Fibroblast of lung (primary cell): ENCODE results near the gene MGAT3. TPM values are rescaled to one million over a fixed set of nuclear protein-coding genes. Genes with fewer than 3 reads are reported as not detected.

Source experiments
- DNase-seq, 2 donors: peaks; one replicate each; pipeline versions ENCODE4 v3.0.0 to v3.0.0-alpha.2; 2010; ENCODE audit warnings: low read depth in 2 of 2
- H2AFZ ChIP-seq: 2 replicates; pipeline ENCODE4 v1.5.1; 2012; ENCODE audit warnings: low read length, control low read depth, inconsistent platforms
- H3K27ac ChIP-seq: 2 replicates; pipeline ENCODE4 v1.5.1; 2011; ENCODE audit warnings: low read length, control low read depth; ENCODE audit not compliant: insufficient read depth
- H3K27me3 ChIP-seq: 2 replicates; pipeline ENCODE4 v1.5.1; 2011; ENCODE audit warnings: mild to moderate bottlenecking, low read length; ENCODE audit not compliant: control insufficient read depth, insufficient read depth
- H3K36me3 ChIP-seq: 2 replicates; pipeline ENCODE4 v1.5.1; 2011; ENCODE audit warnings: low read length; ENCODE audit not compliant: control insufficient read depth, insufficient read depth
- H3K4me1 ChIP-seq: 2 replicates; pipeline ENCODE4 v1.5.1; 2011; ENCODE audit warnings: low read length; ENCODE audit not compliant: control insufficient read depth, insufficient read depth; ENCODE audit errors: extremely low read depth
- H3K4me2 ChIP-seq: 2 replicates; pipeline ENCODE4 v1.5.1; 2011; ENCODE audit warnings: low read length, control low read depth; ENCODE audit not compliant: insufficient read depth; ENCODE audit errors: extremely low read depth
- H3K4me3 ChIP-seq, 4 experiments: fragments of 200-600 bp in 1 of 4; sonication (generic) in 1 of 4; replicated peaks in 1 of 4; 2 replicates each; pipeline ENCODE4 v1.5.1; 2011 to 2016; ENCODE audit warnings: low read length in 4 of 4, low read depth in 3 of 4, mild to moderate bottlenecking in 3 of 4, control low read depth in 2 of 4, inconsistent platforms in 1 of 4, mixed read lengths in 1 of 4; ENCODE audit not compliant: insufficient read depth in 1 of 4; ENCODE audit errors: control extremely low read depth in 1 of 4
- H3K79me2 ChIP-seq: 2 replicates; pipeline ENCODE4 v1.5.1; 2012; ENCODE audit warnings: mild to moderate bottlenecking, low read length, inconsistent platforms; ENCODE audit not compliant: control insufficient read depth, insufficient read depth
- H3K9ac ChIP-seq: 2 replicates; pipeline ENCODE4 v1.5.1; 2011; ENCODE audit warnings: mild to moderate bottlenecking, low read length, control low read depth; ENCODE audit not compliant: insufficient read depth
- H3K9me3 ChIP-seq: 2 replicates; pipeline ENCODE4 v1.5.1; 2012; ENCODE audit warnings: low read depth, low read length; ENCODE audit not compliant: control insufficient read depth, insufficient read depth
- H4K20me1 ChIP-seq: 2 replicates; pipeline ENCODE4 v1.5.1; 2011; ENCODE audit warnings: low read length; ENCODE audit not compliant: control insufficient read depth, insufficient read depth; ENCODE audit errors: extremely low read depth
- CTCF ChIP-seq, 2 donors: IDR thresholded peaks in 1 of 2; conservative IDR thresholded peaks in 1 of 2; 1 replicate in 1 of 2; 2 replicates in 1 of 2; pipeline ENCODE4 v1.5.1; 2011 to 2012; ENCODE audit warnings: low read length in 2 of 2, control low read depth in 1 of 2, inconsistent platforms in 1 of 2, low read depth in 1 of 2, mild to moderate bottlenecking in 1 of 2
- EZH2 ChIP-seq: IDR thresholded peaks from 2 replicates; pipeline ENCODE4 v1.5.1; 2012; ENCODE audit warnings: low read length, control low read depth, mild to moderate bottlenecking; ENCODE audit errors: missing control alignments
- polyA plus RNA-seq, 2 donors: library from polyadenylated mRNA; depleted of rRNA in 1 of 2; stranded (reverse) in 1 of 2; unstranded in 1 of 2; fragments of >200 nt; gene quantifications; 2 replicates each; pipeline ENCODE4 v1.2.1, GENCODE V29; 2011 to 2012; ENCODE audit warnings: missing spikeins in 1 of 2
- total RNA-seq: library from RNA; depleted of rRNA; stranded (reverse); fragments of >200 nt; gene quantifications from 2 replicates; pipeline ENCODE4 v1.2.1, GENCODE V29; 2014

MGAT3 gene
- total and polyA plus RNA-seq, 2 donors (not counting 1 experiment from before 2014, with no cell fraction given), result 0.09 TPM; not detected in 1

DNA sequence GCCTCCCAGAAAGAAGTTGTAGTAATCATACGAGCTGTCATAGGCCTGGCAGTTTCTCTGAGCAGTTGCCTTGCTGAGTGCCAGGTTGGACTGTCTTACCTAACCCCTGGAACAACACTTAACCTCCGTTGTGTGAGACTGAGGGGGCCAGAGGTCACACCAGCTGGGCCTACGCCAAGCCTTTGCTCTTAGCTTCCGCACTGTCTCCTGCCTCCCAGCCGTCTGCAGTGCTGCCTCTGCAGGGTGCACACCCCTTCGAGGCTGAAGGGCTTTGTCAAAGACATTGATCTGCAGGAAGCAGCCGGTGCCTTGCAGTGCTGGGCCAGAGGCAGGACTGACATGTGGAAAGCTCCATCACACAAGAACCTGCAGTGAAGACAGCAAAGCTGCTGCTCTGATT is 40.5 kb upstream of the MGAT3 start:
- Histone ChIP-seq H3K27ac (no peak overlapping the region), H3K79me2 (no peaks in the 10 kb centered on the region), H3K9ac (no peak overlapping the region), H2AFZ (no peak overlapping the region), H4K20me1 (peaks cover 2% of the 10 kb centered on the region), H3K4me1 (peaks cover 2% of the 10 kb centered on the region), H3K4me3 (no peak overlapping the region), H3K4me2 (no peak overlapping the region), H3K9me3 (no peaks in the 10 kb centered on the region), H3K36me3 (peaks cover 18% of the 10 kb centered on the region), H3K27me3 (no peaks in the 10 kb centered on the region)
- no peak for DNase-seq
- TF ChIP-seq CTCF (conservative IDR thresholded peaks at IDR 0.05 in 1 of 2, IDR thresholded peaks at IDR 0.05 in 1 of 2; ENCODE audit: low read depth in 1 of 2, low read length in 2 of 2), result no peak
- TF ChIP-seq EZH2, result no peak

GRCh38 chr22:39417641-39418040 is 39.2 kb upstream of the MGAT3 start:
- Histone ChIP-seq H3K9me3 (no peaks in the 10 kb centered on the region), H3K4me1 (no peaks in the 10 kb centered on the region), H4K20me1 (peaks cover 2% of the 10 kb centered on the region), H3K4me3 (no peak overlapping the region), H2AFZ (no peak overlapping the region), H3K4me2 (no peak overlapping the region), H3K36me3 (peaks cover 22% of the 10 kb centered on the region), H3K27me3 (no peaks in the 10 kb centered on the region), H3K9ac (no peak overlapping the region), H3K79me2 (no peaks in the 10 kb centered on the region), H3K27ac (no peak overlapping the region)
- TF ChIP-seq EZH2 (no peak), CTCF (conservative IDR thresholded peaks at IDR 0.05 in 1 of 2, IDR thresholded peaks at IDR 0.05 in 1 of 2; ENCODE audit: low read depth in 1 of 2, low read length in 2 of 2) (no peak)
- no peak for DNase-seq

DNA sequence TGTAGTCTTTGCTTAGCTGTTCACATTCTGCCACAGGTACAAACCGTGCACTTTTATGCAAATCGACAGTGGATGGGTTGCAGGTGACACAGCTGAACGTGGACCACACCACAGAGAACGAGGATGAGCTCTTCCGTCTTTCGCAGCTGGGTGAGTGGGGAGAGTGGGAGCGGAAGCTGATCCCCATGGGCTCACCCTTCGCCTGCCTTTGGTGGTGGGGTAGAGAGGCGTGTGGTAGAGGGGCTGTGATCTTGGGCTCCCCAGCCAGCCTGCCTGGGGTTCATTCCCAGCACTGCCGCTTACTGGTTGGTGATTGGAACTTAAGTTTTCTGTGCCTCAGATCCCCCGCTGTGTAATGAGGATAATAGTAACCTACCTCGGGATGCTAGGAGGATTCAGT is 38.1 kb upstream of the MGAT3 start:
- peaks cover 2% of the 10 kb centered on the region for H4K20me1 ChIP-seq
- DNase-seq, result no peak
- no peaks in the 10 kb centered on the region for H3K4me1 ChIP-seq
- no peak overlapping the region for H3K4me2 ChIP-seq
- H3K27ac ChIP-seq, result no peak overlapping the region
- TF ChIP-seq CTCF (conservative IDR thresholded peaks at IDR 0.05 in 1 of 2, IDR thresholded peaks at IDR 0.05 in 1 of 2; ENCODE audit: low read depth in 1 of 2, low read length in 2 of 2) (no peak), EZH2 (no peak)
- H3K9me3 ChIP-seq, result no peaks in the 10 kb centered on the region
- H3K9ac ChIP-seq, result no peak overlapping the region
- H3K36me3 ChIP-seq, result peaks cover 22% of the 10 kb centered on the region
- no peak overlapping the region for H3K4me3 ChIP-seq
- H3K27me3 ChIP-seq, result no peaks in the 10 kb centered on the region
- H2AFZ ChIP-seq, result no peak overlapping the region
- no peaks in the 10 kb centered on the region for H3K79me2 ChIP-seq
